A673 (cell line): ENCODE results near the gene ZNF274. TPM values are rescaled to one million over a fixed set of nuclear protein-coding genes. Genes with fewer than 3 reads are reported as not detected.

ENCODE experiments used
- BruUV-seq: library from RNA; stranded (reverse); fragments of 400-500 nt; replicated peaks from 2 replicates; lab custom pipeline; 2021; lab: Mats Ljungman, UMichigan
- CTCF ChIA-PET: fragments of 300-600 bp; sonication (Branson Sonifier 250); formaldehyde crosslinking; loops from one replicate; lab custom pipeline; 2022; ENCODE audit warnings: antibody characterized with exemption; lab: Charles Lee
- POLR2A ChIA-PET: fragments of 300-600 bp; sonication (Branson Sonifier 250); formaldehyde crosslinking; loops from one replicate; lab custom pipeline; 2022; ENCODE audit warnings: antibody characterized with exemption; ENCODE audit not compliant: low non-redundant PET; lab: Charles Lee
- DNase-seq: peaks from one replicate; pipeline ENCODE4 v3.0.0-alpha.2; 2015; ENCODE audit warnings: low spot score
- H3K27ac ChIP-seq: fragments of 200-600 bp; sonication (generic); 2 replicates; pipeline ENCODE4 v1.5.1; 2016; ENCODE audit warnings: mixed run types, low read depth, mild to moderate bottlenecking, mixed read lengths, antibody characterized with exemption, low read length; ENCODE audit not compliant: poor library complexity, severe bottlenecking
- H3K27me3 ChIP-seq: fragments of 200-600 bp; sonication (generic); replicated peaks from 2 replicates; pipeline ENCODE4 v1.6.1; 2017; ENCODE audit warnings: mixed run types, low read depth, mild to moderate bottlenecking, mixed read lengths, antibody characterized with exemption, low read length; ENCODE audit not compliant: insufficient read depth, poor library complexity
- H3K36me3 ChIP-seq: fragments of 200-600 bp; sonication (generic); 2 replicates; pipeline ENCODE4 v1.6.1; 2016; ENCODE audit warnings: mixed run types, mild to moderate bottlenecking, mixed read lengths, antibody characterized with exemption, low read length; ENCODE audit not compliant: insufficient read depth, poor library complexity, severe bottlenecking
- H3K4me1 ChIP-seq: fragments of 200-600 bp; sonication (generic); 2 replicates; pipeline ENCODE4 v1.6.1; 2017; ENCODE audit warnings: mixed run types, mild to moderate bottlenecking, mixed read lengths, antibody characterized with exemption, low read length; ENCODE audit not compliant: insufficient read depth, poor library complexity, severe bottlenecking
- H3K4me3 ChIP-seq: fragments of 200-600 bp; sonication (generic); 2 replicates; pipeline ENCODE4 v1.5.1; 2016; ENCODE audit warnings: low read depth, mixed run types, mild to moderate bottlenecking, mixed read lengths, low read length; ENCODE audit not compliant: poor library complexity, severe bottlenecking
- H3K9me3 ChIP-seq: fragments of 200-600 bp; sonication (generic); 2 replicates; pipeline ENCODE4 v1.6.1; 2016; ENCODE audit warnings: mixed run types, low read depth, mild to moderate bottlenecking, mixed read lengths, antibody characterized with exemption, low read length; ENCODE audit not compliant: poor library complexity, severe bottlenecking
- EZH2 ChIP-seq: fragments of 200-600 bp; sonication (generic); IDR thresholded peaks from 2 replicates; pipeline ENCODE4 v1.6.1; 2017; ENCODE audit warnings: borderline replicate concordance, low read depth, mild to moderate bottlenecking, mixed read lengths, antibody characterized with exemption, low read length; ENCODE audit not compliant: poor library complexity, severe bottlenecking
- intact Hi-C: fragments of 100-400 bp; cut with micrococcal nuclease; formaldehyde crosslinking; loops from one replicate; pipeline ENCODE4 v1.10.0; 2022; ENCODE audit not compliant: unreplicated experiment
- total RNA-seq: library from RNA; stranded (reverse); gene quantifications from 2 replicates; pipeline ENCODE4 v1.2.3, GENCODE V29; 2021
- TF ChIP-seq, protein P1 (sequence below): fragments of 300-800, 200-600 bp; sonication (generic); conservative IDR thresholded peaks from 2 replicates; pipeline ENCODE4 v1.5.1; 2017; ENCODE audit warnings: low read depth, mild to moderate bottlenecking, antibody characterized with exemption, low read length, moderate library complexity, mixed read lengths

ZNF274 gene
- total RNA-seq, 1 experiment from 2014 or later = 27.4 TPM

DNA sequence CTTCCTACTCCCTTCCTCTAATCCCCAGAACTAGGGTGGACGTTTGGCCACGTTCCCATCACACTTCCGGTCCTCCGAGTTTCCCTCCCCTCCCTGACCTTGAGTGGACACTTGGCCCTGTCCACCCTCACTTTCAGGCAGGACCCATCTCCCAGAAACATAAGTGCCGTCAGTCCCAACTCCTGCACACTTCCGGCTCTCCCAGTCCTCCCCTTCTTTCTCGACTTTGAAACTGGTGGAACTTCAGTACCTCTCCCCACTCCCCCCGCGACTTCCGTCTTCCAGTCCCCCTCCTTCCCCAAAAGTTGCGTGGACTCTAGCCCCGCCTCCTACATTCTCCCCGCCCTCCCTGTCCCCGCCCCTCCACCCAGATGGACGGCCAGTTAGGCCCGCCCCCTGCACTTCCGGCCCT lies 278 bp upstream of the ZNF274 start:
- TF ChIP-seq, protein P1, sequence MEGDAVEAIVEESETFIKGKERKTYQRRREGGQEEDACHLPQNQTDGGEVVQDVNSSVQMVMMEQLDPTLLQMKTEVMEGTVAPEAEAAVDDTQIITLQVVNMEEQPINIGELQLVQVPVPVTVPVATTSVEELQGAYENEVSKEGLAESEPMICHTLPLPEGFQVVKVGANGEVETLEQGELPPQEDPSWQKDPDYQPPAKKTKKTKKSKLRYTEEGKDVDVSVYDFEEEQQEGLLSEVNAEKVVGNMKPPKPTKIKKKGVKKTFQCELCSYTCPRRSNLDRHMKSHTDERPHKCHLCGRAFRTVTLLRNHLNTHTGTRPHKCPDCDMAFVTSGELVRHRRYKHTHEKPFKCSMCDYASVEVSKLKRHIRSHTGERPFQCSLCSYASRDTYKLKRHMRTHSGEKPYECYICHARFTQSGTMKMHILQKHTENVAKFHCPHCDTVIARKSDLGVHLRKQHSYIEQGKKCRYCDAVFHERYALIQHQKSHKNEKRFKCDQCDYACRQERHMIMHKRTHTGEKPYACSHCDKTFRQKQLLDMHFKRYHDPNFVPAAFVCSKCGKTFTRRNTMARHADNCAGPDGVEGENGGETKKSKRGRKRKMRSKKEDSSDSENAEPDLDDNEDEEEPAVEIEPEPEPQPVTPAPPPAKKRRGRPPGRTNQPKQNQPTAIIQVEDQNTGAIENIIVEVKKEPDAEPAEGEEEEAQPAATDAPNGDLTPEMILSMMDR = no peak
- no peak for TF ChIP-seq EZH2
- POLR2A ChIA-PET = no interaction called here
- intact Hi-C loops = no loop called here
- BruUV-seq = no TSS peak
- Histone ChIP-seq H3K4me3 (peak overlapping the region; percentile 69), H3K4me1 (no peaks in the 10 kb centered on the region), H3K27ac (peak overlapping the region; percentile 98), H3K27me3 (no peaks in the 10 kb centered on the region), H3K36me3 (peaks cover 23% of the 10 kb centered on the region), H3K9me3 (peaks cover 62% of the 10 kb centered on the region)
- peak; percentile 90 for DNase-seq
- CTCF ChIA-PET = no interaction called here

DNA sequence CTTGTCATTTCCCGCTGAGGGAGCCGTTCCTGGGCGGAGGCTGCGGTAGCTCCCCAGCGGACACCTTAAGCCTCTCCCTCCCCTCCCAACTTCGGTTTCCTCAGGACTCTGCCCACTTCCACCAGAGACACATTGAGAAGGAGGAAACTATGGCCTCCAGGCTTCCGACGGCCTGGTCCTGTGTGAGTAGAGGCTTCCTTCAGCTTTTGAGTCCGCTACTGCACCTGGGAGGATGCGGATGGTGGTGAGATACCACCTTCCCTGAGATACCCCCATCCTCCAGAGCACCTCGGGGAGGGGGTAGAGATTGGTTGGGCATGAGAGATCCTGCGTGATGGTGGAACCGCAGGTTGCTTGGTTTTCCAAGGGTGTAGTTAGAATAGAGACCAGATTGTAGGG lies 955 bp downstream of the ZNF274 start:
- H3K36me3 ChIP-seq = peaks cover 28% of the 10 kb centered on the region
- H3K27me3 ChIP-seq = no peaks in the 10 kb centered on the region
- H3K4me3 ChIP-seq = peak overlapping the region; percentile 69
- H3K27ac ChIP-seq = peak overlapping the region; percentile 98
- peaks cover 64% of the 10 kb centered on the region for H3K9me3 ChIP-seq
- TF ChIP-seq, protein P1 = no peak
- TF ChIP-seq EZH2 = no peak
- no peak for DNase-seq
- no peaks in the 10 kb centered on the region for H3K4me1 ChIP-seq
- BruUV-seq = TSS peak; percentile 60
- ChIA-PET POLR2A (no interaction called here), CTCF (no interaction called here)
- intact Hi-C loops = no loop called here

- Histone ChIP-seq H3K4me3 (no peak overlapping the region), H3K36me3 (peaks cover 39% of the 10 kb centered on the region), H3K27me3 (no peaks in the 10 kb centered on the region), H3K9me3 (peaks cover 83% of the 10 kb centered on the region), H3K27ac (no peak overlapping the region), H3K4me1 (no peaks in the 10 kb centered on the region)
- CTCF ChIA-PET = no interaction called here
- BruUV-seq = no TSS peak
- DNase-seq = no peak
- TF ChIP-seq, protein P1 = no peak
- no peak for TF ChIP-seq EZH2
- intact Hi-C loops = no loop called here
- POLR2A ChIA-PET = no interaction called here
These were observed 14.2 kb downstream of the ZNF274 start for GRCh38 chr19:58196901-58197616.
